Activated CD8-positive, alpha-beta memory T cell treated with anti-CD3 and anti-CD28 coated beads for 1 hour (primary cell): ENCODE results near the gene MAGOHB.
"Not testable (repeated sequence)": the region's sequence is repeated elsewhere in the genome, so short reads cannot be mapped to it uniquely, and the experiment has no call there.

Source experiments
- DNase-seq, 2 donors: peaks; one replicate each; pipeline ENCODE4 v3.0.0-alpha.2; 2020; ENCODE audit warnings: low read depth in 1 of 2; ENCODE audit errors: extremely low read depth in 1 of 2

MAGOHB gene

DNA sequence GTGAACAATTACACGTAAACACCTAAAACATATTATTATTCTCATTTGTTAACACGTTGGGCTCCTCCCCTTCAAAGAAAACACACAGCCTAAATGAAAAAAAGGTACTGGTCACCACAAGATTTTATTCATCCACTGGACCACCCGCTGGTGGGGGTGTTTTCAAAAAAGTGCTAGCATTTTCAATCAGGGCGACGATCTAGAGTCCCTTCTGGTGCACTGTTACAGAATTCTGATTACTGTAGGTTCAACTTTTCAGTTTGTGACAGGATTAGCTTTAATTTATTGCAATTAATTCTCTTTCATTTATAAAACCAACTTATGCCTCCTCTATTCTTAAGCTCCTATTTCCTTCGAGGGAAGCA, 443 bp downstream of the MAGOHB start:
- no peak for DNase-seq

DNA sequence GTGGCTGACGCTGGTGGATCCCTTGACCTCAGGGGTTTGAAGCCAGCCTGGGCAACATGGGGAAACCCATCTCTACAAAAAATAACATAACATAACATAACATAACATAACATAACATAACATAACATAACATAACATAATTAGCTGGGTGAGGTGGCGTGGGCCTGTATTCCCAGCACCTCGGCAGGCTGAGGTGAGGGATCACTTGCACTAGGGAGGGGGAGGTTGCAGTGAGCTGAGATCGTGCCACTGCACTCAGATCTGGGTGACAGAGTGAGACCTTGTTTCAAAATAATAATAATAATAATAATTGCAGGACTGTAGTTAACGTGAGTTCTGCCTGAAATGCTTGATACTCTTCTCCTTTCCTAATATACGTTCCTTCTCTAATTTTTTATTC, 1.3 kb downstream of the MAGOHB start:
- no peak for DNase-seq

DNA sequence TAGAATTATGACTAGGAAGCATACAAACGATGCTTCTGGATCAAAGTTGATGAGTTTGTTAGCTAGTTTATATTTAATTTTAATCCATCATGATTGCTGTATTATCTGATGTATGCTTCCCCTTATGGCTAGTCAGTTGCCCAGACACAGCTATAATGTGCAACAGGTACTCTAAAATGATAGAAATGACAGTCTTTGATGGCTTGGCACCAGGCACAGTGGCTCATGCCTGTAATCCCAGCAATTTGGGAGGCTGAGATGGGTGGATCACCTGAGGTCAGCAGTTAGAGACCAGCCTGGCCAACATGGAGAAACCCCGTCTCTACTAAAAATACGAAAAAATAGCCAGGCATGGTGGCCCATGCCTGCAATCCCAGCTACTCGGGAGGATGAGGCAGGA, 2.2 kb downstream of the MAGOHB start:
- DNase-seq: not testable (repeated sequence)

DNA sequence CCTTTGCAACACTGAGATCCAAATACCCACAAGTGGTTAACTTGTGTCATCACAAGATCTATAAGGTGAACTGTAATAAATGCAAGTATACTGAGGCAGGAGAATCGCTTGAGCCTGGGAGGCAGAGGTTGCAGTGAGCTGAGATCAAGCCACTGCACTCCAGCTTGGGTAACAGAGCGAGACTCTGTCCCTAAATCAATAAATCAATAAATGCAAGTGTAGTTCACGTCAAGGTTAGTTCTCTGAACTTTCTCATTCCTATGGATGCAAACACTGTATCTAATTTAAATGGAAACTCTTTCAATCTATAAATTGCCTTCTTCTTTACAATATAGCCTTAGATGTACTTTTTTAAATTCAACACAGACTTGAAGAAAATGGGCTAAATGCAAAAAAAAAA, 3.2 kb downstream of the MAGOHB start:
- no peak for DNase-seq

DNA sequence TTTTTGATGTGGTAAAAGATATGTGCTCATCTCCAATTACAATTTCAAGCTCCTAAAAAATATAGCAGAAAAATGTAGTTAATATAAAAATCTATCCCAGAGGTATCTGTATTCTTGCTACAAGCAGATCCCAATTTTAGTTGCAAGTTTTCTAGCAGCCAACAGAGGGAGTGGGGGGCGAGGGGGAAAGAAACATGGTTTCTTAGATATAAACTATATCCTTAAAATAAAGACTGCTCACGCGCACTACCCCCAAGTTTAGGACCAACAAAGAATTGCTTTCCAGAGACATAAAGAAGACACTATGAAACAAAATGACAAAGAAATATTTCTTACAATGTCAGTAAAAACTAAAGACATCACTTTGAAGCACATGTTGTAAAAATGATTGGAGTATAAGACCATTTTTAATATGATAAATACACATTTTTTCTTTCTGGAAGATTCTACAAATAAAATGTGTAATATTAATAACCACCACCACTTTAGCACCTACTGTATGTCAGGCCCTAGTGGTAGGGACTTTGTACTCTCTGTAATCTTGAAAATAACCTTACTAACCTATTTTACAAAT, 5.4 kb downstream of the MAGOHB start:
- DNase-seq: no peak

DNA sequence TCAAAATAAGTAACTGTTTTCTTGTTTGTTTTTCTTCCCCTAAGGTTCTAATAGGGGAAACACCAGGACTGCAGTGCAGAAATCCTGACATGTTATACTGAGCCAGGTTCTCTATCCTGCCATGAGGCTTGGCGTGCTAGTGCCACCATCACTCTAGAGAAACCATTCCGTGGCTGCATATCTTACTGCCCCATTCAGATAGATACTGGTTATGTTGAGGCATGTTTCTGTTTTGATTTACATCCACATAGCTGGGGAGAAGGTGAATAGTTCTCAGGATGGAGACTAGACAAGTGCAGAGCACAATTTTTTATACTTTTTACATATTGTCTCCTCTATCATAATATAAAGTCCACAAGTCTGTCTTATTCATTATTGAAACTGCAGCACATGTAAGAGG, 11.5 kb downstream of the MAGOHB start:
- no peak for DNase-seq

DNA sequence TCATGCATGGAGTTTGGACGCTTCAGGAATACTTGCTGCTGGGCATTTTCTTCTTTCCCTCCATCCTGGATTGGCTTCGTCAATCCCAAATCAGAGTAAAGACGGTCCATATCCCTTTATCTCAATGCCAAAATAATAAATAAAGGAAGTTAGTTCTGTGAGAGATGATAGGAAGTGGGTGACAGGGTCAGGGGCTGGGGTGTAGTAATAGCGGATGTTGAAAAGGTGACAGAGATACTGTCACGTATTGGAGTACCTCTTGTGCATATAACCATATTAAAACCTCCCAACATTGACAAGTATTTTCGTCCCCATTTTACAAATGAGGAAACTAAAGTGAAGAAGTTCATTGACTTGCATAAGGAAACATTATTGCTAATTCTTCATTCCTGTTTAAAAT, 12.4 kb downstream of the MAGOHB start:
- DNase-seq: no peak

DNA sequence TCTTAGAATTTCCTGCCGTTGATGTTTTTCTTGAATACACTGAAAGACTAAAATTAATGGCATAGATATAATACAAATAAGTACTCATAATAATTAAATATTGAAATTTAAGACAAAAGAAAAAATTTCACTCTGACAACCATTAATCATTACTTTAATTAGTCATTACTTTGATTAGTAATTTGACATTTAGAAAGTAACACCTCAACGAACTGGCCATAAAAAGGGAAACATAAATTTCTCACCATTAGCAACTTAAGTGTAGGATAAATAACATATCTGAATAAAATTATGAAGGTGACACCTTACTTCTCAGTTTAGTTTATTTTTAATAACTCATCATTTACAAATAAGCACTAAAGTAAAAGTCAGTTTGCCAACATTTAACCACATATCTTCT, 17.5 kb downstream of the MAGOHB start:
- DNase-seq: no peak

DNA sequence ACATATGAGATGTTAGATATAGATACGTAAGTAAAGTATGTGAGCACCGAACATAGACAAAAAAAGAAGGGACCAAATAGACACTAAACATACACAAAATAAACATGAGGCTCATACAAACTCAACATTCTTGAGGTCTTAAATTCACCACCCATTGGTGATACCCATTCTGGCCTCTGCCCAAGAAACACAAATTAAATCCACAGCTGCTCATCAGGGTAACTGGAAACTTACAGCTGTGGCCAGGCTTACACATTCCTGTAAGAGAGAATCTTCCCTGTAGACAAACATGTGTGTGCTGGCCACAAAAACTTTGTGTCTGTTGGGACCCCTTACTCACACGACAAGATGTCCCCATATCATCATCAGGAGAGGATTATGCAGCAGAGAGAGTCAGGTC, 22.4 kb downstream of the MAGOHB start:
- no peak for DNase-seq

DNA sequence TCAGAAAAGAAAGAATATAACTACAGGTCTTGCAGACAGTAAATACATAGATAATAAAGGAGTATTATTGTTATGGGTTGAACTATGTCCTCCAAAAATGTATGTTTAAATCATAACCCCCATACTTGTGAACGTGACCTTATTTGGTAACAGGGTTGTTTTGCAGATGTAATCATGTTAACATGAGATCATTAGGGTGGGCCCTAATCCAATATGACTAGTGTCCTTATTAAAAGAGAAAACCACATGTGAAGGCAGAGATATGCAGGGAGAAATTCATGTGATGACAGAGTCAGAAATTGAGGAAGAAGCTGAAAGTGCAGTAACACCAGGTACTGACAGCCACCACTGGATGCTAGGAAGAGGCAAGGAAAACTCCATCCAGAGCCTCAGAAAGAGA, 29.0 kb downstream of the MAGOHB start:
- no peak for DNase-seq

DNA sequence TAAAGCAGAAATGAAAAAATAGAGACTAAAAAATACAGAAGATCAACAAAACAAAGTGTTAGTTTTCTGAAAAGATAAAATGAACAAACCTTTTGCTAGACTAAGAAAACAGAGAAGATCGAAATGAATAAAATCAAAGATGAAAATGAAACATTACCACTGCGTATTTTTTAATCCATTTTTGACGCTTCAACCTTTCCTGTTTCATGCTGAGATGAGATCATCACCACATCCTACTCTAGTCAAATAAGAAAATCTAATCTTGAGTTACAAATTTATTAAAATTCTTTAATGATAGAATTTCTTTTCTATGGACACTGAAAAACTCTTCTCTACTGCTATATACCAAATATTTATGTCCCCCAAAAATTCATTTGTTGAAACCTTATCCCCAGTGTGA, 30.7 kb downstream of the MAGOHB start:
- no peak for DNase-seq

DNA sequence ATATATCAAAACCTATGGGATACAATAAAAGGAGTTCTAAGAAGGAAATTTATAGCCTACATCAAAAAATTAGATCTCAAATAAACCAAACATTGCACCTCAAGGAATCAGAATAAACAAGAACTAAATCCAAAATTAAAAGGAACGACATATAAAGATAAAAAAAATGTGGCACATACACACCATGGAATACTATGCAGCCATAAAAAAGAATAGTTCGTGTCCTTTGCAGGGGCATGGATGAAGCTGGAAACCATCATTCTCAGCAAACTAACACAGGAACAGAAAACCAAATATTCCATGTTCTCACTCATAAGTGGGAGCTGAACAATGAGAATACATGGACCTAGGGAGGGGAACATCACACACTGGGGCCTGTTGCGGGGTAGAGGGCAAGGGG, 31.3 kb downstream of the MAGOHB start:
- DNase-seq: not testable (repeated sequence)

DNA sequence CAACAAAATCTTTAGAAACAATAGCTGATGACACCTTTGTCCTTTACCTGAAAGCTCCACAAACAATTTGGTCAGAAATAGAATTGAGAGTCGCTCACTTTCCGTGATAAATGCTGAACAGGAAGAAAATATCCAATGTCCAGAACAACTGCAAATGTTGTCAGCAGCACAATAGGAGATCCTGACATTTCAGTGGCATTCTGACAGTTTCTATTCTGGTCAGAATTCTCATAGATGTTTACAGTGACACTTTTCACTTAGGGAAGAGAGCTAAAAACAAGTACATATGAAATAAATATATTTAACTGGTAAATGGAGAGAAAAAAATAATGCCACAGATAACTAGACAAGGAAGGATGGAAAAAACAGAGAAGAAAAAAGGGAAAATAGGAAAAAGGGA, 39.1 kb downstream of the MAGOHB start:
- DNase-seq: no peak

DNA sequence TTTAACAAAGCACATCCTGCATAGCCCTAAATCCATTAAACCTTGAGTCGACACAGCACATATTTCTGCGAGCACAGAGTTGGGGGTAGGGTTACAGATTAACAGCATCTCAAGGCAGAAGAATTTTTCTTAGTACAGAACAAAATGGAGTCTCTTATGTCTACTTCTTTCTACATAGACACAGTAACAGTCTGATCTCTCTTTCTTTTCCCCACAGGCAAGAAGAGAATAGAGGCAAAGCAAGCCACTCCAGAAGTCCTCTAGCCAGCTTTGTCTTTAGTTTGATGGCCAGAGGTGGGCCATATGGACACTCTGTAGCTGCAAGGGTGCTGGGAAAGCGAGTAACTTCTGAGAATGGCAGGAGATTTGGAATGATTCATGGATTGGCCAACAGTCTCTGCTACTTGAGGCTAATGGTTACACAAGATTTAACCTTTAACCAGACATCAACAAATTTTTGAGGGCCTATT, 41.4 kb downstream of the MAGOHB start:
- DNase-seq: not testable (repeated sequence)

DNA sequence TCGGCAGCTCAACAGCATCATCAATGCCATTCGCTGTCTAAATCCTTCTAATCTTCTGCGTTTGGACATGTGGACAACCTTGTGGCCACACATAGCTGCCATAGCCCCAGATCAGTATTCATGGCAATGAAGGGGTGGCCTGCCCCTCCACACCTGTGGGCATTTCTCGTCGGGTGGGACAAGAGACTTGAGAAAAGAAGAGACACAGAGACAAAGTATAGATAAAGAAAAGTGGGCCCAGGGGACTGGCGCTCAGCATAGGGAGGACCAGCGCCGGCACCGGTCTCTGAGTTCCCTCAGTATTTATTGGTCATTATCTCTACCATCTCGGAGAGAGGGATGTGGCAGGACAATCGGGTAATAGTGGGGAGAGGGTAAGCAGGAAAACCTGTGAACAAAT, 42.3 kb downstream of the MAGOHB start:
- no peak for DNase-seq

DNA sequence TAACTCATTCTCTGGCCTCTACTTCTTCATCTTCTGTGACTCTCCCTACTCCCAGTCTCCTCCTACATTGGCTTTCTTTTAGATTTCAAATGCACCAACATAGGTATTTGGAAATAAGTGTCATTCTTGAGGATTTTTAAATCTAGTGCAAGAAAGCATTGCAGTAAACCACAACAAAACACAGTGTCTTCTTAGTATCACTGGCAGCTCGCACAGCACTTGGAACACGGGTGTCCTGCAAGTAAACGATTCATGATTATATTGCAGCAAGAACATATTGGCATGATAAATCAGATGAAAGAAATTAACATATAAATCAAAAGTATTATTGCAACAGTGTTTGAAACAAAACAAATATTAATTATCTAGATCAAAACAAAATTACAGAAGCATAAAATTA, 45.6 kb downstream of the MAGOHB start:
- DNase-seq: no peak

DNA sequence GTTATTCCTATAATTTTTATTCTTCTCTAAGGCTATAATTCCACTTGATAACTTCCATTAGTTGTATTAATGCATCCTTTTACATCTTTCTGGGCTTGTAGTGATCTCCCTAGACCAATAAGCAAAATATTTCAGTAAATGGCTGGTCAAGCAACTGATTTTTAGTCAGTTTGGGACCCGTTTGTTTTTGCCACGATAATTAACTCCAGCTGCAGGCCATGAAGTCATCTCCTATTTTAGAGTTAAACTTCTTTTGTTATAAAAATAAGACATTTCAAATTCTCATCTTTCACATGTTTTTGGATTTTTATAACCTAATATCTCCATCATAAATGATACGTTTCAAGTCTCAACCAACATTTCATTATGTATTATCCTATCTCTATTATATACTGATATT, 49.4 kb downstream of the MAGOHB start:
- no peak for DNase-seq

DNA sequence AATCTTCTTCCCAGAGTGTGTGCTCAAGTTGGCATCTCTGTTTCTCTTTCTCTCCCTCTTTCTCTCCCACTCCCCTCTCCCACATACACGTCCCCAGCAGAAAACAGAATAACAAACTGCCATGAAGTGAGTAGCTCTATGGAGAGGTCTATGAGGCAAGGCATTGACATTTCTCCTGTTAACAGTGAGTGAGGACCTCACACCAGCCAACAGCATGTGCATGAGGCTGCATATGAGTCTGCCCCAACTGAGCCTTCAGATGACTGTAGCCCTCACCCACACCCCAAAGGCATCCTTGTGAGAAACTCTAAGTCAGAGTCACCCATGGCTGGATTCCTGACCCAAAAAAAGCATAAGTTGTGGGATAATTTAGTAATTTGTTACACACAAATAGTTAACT, 50.4 kb downstream of the MAGOHB start:
- DNase-seq: no peak

DNA sequence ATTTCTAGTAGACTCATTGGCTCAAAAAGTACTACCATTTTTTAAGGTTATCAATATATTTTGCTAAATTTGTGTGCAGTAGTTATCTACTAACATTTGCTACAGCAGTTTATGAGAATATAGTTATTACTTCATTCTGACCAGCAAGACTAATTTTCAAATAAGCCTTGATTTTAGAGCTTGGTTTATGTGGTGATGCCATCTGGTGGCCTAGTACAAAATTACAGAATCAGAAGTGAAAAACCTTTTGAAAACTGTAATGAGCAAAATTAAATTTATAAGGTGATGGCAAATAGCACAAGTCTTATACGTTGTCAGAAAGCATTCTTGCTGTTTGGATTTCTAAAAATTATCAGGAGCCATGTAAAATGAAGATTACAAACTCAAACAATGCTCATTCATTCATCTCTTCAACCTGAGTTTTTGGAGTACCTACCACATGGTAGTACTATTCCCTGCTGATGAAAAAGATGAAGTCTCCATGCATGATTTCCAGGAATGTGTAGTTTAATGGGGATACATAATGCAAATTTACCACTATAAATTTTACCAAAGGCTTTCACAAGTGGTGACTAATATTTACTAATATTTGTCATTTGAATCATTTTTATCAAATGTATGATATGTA, 51.0 kb downstream of the MAGOHB start:
- DNase-seq: no peak

DNA sequence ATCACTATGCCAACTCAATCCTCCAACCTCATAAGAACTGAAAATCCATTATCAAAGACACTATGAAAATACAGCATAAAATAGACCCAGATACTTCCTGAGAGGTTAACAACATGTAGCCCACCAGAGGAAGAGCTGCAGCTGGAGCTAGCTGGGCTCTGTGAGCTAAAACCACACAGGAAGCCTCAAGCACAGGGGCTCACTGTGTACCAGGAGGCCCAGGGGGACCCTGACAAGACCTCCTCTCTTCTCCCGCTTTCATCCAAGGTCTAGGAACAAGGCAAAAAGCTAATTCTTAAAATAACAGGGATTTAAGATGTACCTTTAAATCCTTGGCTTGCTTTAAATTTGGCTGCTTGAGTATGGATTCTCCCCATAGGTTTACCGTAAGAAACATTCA, 54.2 kb downstream of the MAGOHB start:
- peak in 1 of 2 donors; percentile 38 for DNase-seq

DNA sequence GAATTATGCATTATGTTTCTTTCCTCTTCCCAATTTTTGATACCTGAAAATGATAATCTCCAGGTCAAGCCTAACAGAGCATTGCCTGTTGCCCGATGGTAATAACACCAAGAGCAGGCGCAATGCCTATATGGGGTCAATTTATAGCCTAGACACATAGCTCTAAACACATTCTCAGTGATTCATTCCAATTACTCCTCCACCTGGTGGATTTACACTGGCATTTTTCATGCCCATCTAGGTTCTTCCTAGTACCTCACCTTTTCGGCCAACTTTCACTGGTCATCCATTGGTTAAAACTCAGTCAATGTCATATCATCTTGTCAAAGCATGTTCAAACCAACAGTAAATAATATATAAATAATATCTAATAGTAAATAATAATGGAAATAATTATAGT, 54.6 kb downstream of the MAGOHB start:
- no peak for DNase-seq

DNA sequence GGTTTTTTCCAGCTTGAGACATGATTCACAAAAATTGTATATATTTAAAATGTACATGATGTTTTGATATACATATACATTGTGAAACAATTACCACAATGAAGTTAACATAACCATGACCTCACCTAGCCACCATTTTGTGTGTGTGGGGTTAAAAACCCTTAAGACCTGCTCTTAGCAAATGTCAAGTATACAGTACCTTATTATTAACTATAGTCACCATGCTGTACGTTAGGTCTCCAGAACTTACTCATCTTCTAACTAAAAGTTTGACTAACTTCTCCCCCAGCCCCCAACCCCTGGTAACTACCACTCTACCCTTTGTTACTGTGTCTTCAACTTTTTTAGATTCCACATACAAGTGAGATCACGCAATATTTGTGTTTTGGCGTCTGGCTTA, 55.1 kb downstream of the MAGOHB start:
- DNase-seq: no peak

DNA sequence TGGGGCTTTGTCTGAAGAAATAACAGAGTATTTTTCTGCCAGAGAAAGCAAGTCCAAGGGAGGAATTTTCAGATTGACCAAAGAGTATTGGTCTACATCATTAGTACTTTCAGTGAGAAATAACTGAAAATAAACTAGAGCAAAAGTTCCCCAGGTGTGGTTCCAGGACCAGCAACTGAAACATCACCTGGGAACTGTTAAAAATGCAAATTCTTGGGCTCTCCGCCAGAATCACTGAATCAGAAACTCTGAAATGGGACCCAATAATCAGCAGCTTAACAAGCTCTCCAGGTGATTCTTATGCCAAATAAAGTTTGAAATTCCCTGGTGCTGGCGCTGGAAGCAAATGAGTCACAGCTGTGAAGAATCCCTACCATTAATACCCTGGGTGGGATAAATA, 55.6 kb downstream of the MAGOHB start:
- no peak for DNase-seq
